ENCODE data around the gene IGSF3. TPM values are rescaled to one million over a fixed set of nuclear protein-coding genes. Genes with fewer than 3 reads are reported as not detected.

Gene IGSF3
- total RNA-seq, 1 experiment from 2014 or later, result 32.4 TPM

GRCh38 chr1:116579259-116579875 is 88.2 kb downstream of the IGSF3 start (continued):
- TF ChIP-seq, protein P1, sequence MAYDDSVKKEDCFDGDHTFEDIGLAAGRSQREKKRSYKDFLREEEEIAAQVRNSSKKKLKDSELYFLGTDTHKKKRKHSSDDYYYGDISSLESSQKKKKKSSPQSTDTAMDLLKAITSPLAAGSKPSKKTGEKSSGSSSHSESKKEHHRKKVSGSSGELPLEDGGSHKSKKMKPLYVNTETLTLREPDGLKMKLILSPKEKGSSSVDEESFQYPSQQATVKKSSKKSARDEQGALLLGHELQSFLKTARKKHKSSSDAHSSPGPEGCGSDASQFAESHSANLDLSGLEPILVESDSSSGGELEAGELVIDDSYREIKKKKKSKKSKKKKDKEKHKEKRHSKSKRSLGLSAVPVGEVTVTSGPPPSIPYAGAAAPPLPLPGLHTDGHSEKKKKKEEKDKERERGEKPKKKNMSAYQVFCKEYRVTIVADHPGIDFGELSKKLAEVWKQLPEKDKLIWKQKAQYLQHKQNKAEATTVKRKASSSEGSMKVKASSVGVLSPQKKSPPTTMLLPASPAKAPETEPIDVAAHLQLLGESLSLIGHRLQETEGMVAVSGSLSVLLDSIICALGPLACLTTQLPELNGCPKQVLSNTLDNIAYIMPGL (CRISPR knock-in tag; IDR thresholded peaks at IDR 0.05), result no peak
- TF ChIP-seq, protein P2, sequence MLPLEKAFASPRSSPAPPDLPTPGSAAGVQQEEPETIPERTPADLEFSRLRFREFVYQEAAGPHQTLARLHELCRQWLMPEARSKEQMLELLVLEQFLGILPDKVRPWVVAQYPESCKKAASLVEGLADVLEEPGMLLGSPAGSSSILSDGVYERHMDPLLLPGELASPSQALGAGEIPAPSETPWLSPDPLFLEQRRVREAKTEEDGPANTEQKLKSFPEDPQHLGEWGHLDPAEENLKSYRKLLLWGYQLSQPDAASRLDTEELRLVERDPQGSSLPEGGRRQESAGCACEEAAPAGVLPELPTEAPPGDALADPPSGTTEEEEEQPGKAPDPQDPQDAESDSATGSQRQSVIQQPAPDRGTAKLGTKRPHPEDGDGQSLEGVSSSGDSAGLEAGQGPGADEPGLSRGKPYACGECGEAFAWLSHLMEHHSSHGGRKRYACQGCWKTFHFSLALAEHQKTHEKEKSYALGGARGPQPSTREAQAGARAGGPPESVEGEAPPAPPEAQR (CRISPR knock-in tag; IDR thresholded peaks at IDR 0.05), result no peak
- TF ChIP-seq IRF2 (CRISPR knock-in tag; IDR thresholded peaks at IDR 0.05; ENCODE audit: borderline replicate concordance, low read depth) (no peak), ZNF219 (CRISPR knock-in tag; IDR thresholded peaks at IDR 0.05; ENCODE audit: borderline replicate concordance) (no peak), AFF4 (CRISPR knock-in tag; IDR thresholded peaks at IDR 0.05; ENCODE audit: borderline replicate concordance) (no peak), MYBL2 (CRISPR knock-in tag; IDR thresholded peaks at IDR 0.05) (no peak)

DNA sequence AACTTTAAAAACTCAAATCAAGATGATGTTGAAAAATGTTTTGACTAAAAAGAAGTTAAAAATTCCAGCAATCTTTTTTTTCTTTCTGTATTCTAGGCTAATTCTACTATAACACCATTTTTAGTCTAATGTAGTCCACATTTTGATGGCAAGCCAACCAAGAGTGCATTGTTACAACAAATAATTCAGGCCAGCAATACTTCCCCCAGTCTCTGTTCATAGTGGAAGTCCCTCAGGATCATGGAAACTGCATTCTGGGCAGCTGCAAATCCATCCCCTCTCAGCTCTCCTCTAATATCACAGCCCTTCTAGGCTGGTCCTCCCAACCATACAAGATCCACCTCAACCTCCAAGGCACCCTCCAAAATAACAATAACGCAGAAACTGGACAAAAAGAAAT is 89.0 kb downstream of the IGSF3 start:
- Mint-ChIP-seq H3K9me3 (no peaks in the 10 kb centered on the region), H3K27me3 (ENCODE audit: low read depth) (no peaks in the 10 kb centered on the region), H3K4me1 (peaks cover 6% of the 10 kb centered on the region), H3K27ac (no peak overlapping the region), H3K36me3 (peaks cover 3% of the 10 kb centered on the region), H3K4me3 (no peak overlapping the region)
- POLR2A ChIA-PET, result no interaction called here
- DNase-seq (ENCODE audit: low spot score) (no peak), ATAC-seq (no peak)
- CTCF ChIA-PET, result interaction anchor here (1.1 kb wide), 1 partner anchor 17 kb away, joined by 4 read pairs; no protein-coding TSS in a partner anchor
- TF ChIP-seq E2F5 (CRISPR knock-in tag; IDR thresholded peaks at IDR 0.05) (no peak), STAT6 (CRISPR knock-in tag; conservative IDR thresholded peaks at IDR 0.05; ENCODE audit: low read depth) (no peak)

DNA sequence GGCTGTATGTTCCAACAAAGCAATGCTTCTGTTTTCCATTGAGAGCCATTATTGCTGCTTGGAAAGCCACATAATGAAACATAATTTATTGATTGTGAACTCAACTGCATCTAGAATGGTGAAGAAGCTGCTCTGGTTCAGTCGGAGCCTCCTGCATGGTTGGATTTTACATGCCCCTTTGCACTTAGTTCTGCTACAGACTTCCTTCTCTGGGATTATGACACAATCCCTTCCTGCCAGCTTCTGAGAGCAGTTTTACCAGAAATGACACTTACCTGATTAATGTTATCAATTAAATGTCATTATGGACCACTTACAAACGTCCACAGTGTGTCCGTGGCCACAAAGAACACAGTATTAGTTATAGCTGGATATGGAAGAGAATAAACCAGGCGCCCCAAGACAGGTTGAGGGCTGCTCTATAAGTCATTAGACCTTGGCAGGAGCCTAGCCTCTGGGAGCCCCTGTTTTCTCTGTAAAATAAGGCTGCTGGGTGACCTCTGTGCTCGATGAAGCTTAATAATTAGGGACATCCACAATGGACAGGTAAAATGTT is 89.7 kb downstream of the IGSF3 start:
- Mint-ChIP-seq H3K27ac (no peak overlapping the region), H3K27me3 (ENCODE audit: low read depth) (0 out of 2 replicates have a peak, but pooled peaks cover 2% of the 10 kb centered on the region), H3K9me3 (no peaks in the 10 kb centered on the region), H3K36me3 (no peaks in the 10 kb centered on the region), H3K4me1 (peaks cover 10% of the 10 kb centered on the region), H3K4me3 (no peak overlapping the region)
- no peak for DNase-seq (ENCODE audit: low spot score)
- no peak for ATAC-seq
- CTCF ChIA-PET, result interaction anchor here (1.1 to 2.4 kb wide), 2 partner anchors 18 to 96 kb away, joined by 4 to 8 read pairs; no protein-coding TSS in a partner anchor
- POLR2A ChIA-PET, result no interaction called here
- TF ChIP-seq MAX (CRISPR knock-in tag; IDR thresholded peaks at IDR 0.05) (no peak), HMGA2 (CRISPR knock-in tag; IDR thresholded peaks at IDR 0.05) (no peak), USF2 (CRISPR knock-in tag; IDR thresholded peaks at IDR 0.05) (no peak), PRDM15 (CRISPR knock-in tag; IDR thresholded peaks at IDR 0.05) (no peak), PRRX2 (CRISPR knock-in tag; IDR thresholded peaks at IDR 0.05) (no peak), TCF7 (CRISPR knock-in tag; IDR thresholded peaks at IDR 0.05; ENCODE audit: low read depth) (no peak), GRHL2 (CRISPR knock-in tag; IDR thresholded peaks at IDR 0.05; ENCODE audit: insufficient replicate concordance, severe bottlenecking) (no peak)

All from WTC11 (cell line).